ENCODE results near the gene CHMP4B.

Gene CHMP4B

DNA sequence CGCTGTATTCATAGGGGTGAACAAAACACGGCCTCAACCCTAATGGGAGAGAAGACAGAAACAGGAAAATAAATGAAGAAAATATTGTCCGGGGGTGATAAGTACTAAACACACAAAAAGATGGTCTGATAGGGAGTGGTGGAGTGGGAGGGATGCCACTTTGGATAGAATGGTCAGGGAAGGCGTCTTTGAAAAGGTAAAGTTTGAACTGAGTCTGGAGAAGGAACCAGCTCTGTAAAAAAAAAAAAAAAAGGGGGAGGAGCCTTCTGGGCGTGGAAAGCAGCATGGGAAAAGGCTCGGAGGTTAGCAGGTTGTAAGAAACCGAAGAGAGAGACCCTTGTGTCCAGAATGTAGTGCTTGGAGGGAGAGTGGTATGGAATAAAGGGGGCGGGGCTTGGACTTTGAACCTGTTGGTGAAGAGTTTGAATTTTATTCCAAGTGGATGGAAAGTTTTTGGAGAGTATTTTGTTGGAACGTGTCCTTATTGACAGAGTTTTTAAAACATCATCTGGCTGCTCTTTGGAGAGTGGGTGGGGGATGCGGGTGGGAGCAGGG is 1.8 kb downstream of the CHMP4B start:
- Histone ChIP-seq H3K27me3 (ENCODE audit: insufficient read depth, low read depth) (no peaks in the 10 kb centered on the region), H3K4me1 (ENCODE audit: low read depth, poor library complexity, severe bottlenecking) (peaks cover 56% of the 10 kb centered on the region), H3K4me2 (peak overlapping the region; percentile 74), H2AFZ (ENCODE audit: low read depth) (no peak overlapping the region), H3K9ac (peak overlapping the region; percentile 85; the same call in 1 of the 2 replicates), H3K27ac (peak overlapping the region; percentile 70; the same call in 1 of the 2 replicates), H4K20me1 (ENCODE audit: insufficient read depth) (peaks cover 16% of the 10 kb centered on the region; the same call in 1 of the 2 replicates), H3K79me2 (ENCODE audit: insufficient read depth, low read depth) (peaks cover 68% of the 10 kb centered on the region), H3K4me3 (IDR thresholded peaks at IDR 0.05; ENCODE audit: insufficient read depth, low read depth, low read length) (peak overlapping the region; percentile 65), H3K36me3 (ENCODE audit: insufficient read depth) (no peaks in the 10 kb centered on the region; the same call in 1 of the 2 replicates)
- TF ChIP-seq, protein P1, sequence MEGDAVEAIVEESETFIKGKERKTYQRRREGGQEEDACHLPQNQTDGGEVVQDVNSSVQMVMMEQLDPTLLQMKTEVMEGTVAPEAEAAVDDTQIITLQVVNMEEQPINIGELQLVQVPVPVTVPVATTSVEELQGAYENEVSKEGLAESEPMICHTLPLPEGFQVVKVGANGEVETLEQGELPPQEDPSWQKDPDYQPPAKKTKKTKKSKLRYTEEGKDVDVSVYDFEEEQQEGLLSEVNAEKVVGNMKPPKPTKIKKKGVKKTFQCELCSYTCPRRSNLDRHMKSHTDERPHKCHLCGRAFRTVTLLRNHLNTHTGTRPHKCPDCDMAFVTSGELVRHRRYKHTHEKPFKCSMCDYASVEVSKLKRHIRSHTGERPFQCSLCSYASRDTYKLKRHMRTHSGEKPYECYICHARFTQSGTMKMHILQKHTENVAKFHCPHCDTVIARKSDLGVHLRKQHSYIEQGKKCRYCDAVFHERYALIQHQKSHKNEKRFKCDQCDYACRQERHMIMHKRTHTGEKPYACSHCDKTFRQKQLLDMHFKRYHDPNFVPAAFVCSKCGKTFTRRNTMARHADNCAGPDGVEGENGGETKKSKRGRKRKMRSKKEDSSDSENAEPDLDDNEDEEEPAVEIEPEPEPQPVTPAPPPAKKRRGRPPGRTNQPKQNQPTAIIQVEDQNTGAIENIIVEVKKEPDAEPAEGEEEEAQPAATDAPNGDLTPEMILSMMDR (conservative IDR thresholded peaks at IDR 0.05; ENCODE audit: low read depth, low read length) = no peak

DNA sequence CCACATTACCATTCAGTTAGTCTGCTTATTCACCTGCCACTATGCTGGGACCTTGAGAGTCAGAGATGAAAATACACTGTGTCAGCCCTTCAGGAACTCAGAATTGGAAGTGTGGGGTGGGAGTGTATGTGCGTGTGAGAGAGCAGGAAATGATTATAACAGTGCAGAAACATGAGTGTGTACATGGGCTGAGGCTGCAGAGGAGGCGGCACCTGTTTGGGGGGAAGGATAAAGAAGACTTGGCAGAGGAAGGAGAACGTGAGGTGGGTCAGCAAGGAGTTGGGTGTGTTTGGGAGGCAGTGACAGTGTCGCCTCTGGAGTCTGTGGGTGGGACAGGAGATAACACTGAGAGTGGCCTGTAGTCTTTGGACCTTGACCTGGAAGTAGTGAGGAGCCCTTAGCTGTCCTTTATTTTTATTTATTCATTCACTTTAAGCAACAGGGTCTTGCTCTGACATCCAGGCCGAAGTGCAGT is 3.1 kb downstream of the CHMP4B start:
- Histone ChIP-seq H3K27ac (no peak overlapping the region), H3K4me2 (peak overlapping the region; percentile 74), H4K20me1 (ENCODE audit: insufficient read depth) (peaks cover 16% of the 10 kb centered on the region; the same call in 1 of the 2 replicates), H3K9ac (no peak overlapping the region), H2AFZ (ENCODE audit: low read depth) (no peak overlapping the region), H3K4me3 (IDR thresholded peaks at IDR 0.05; ENCODE audit: insufficient read depth, low read depth, low read length) (no peak overlapping the region), H3K79me2 (ENCODE audit: insufficient read depth, low read depth) (peaks cover 81% of the 10 kb centered on the region), H3K36me3 (ENCODE audit: insufficient read depth) (no peaks in the 10 kb centered on the region; the same call in 1 of the 2 replicates), H3K27me3 (ENCODE audit: insufficient read depth, low read depth) (no peaks in the 10 kb centered on the region), H3K4me1 (ENCODE audit: low read depth, poor library complexity, severe bottlenecking) (peaks cover 69% of the 10 kb centered on the region)
- TF ChIP-seq, protein P1 (conservative IDR thresholded peaks at IDR 0.05; ENCODE audit: low read depth, low read length) = no peak

DNA sequence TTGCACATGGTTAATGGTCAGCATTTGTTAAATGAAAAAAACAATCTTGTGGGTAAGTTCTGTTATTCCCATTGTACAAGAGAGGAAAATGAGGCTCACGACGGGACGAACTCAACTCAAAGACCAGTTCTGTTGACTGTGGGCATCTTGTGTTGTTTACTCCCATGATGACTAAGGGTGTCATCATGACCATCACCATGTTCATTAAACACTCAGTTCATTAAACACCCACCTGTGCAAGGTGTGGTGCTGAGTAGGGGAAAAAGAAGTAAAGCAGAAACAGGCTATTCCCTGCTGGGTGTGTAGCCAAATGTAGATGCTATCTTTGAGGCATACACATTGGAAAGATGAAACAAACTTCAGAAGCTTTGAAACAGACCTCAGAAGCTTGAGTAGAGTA is 4.5 kb downstream of the CHMP4B start:
- peak overlapping the region; percentile 25; the same call in 1 of the 2 replicates for H3K4me2 ChIP-seq

DNA sequence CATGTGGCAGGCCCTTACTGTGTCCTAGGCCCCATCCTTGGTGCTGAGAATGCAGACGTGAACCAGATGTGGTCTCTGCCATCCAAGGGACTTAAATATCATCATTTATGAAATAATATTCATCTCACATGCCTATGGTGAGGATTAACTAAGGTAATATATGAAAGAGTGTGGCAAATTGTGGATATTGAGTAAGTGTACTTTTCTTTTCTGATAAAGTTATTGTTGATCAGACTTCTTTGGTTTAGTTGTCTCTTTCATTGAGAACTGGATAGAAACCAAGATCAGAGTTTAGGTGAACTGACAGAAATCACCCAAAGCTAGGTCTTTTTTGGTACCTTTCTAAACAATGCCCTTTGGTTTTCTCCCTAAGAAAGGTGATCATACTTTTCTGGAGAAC is 5.0 kb downstream of the CHMP4B start:
- H4K20me1 ChIP-seq (ENCODE audit: insufficient read depth) = peaks cover 16% of the 10 kb centered on the region; the same call in 1 of the 2 replicates
- 0 out of 2 replicates have a peak overlapping the region, but pooled peaks have one; percentile 2 for H3K4me2 ChIP-seq

More for the DNA sequence above, 4.5 kb downstream of the CHMP4B start:
- H3K9ac ChIP-seq = no peak overlapping the region
- peaks cover 16% of the 10 kb centered on the region; the same call in 1 of the 2 replicates for H4K20me1 ChIP-seq (ENCODE audit: insufficient read depth)
- no peak overlapping the region for H3K27ac ChIP-seq
- no peaks in the 10 kb centered on the region; the same call in 1 of the 2 replicates for H3K36me3 ChIP-seq (ENCODE audit: insufficient read depth)
- TF ChIP-seq, protein P1 (conservative IDR thresholded peaks at IDR 0.05; ENCODE audit: low read depth, low read length) = no peak
- H3K4me1 ChIP-seq (ENCODE audit: low read depth, poor library complexity, severe bottlenecking) = peaks cover 78% of the 10 kb centered on the region
- H2AFZ ChIP-seq (ENCODE audit: low read depth) = no peak overlapping the region
- no peaks in the 10 kb centered on the region for H3K27me3 ChIP-seq (ENCODE audit: insufficient read depth, low read depth)
- H3K79me2 ChIP-seq (ENCODE audit: insufficient read depth, low read depth) = peaks cover 95% of the 10 kb centered on the region
- no peak overlapping the region for H3K4me3 ChIP-seq (IDR thresholded peaks at IDR 0.05; ENCODE audit: insufficient read depth, low read depth, low read length)

More for the DNA sequence above, 5.0 kb downstream of the CHMP4B start:
- TF ChIP-seq, protein P1 (conservative IDR thresholded peaks at IDR 0.05; ENCODE audit: low read depth, low read length) = no peak
- H3K27ac ChIP-seq = no peak overlapping the region
- H2AFZ ChIP-seq (ENCODE audit: low read depth) = no peak overlapping the region
- H3K27me3 ChIP-seq (ENCODE audit: insufficient read depth, low read depth) = no peaks in the 10 kb centered on the region
- no peaks in the 10 kb centered on the region; the same call in 1 of the 2 replicates for H3K36me3 ChIP-seq (ENCODE audit: insufficient read depth)
- H3K9ac ChIP-seq = no peak overlapping the region
- H3K4me3 ChIP-seq (IDR thresholded peaks at IDR 0.05; ENCODE audit: insufficient read depth, low read depth, low read length) = no peak overlapping the region
- peaks cover 100% of the 10 kb centered on the region for H3K79me2 ChIP-seq (ENCODE audit: insufficient read depth, low read depth)
- peaks cover 81% of the 10 kb centered on the region for H3K4me1 ChIP-seq (ENCODE audit: low read depth, poor library complexity, severe bottlenecking)

All from KMS-11 (cell line).